Hepatic stellate cell (primary cell): ENCODE measurements around the gene NAV3.
"Not testable (repeated sequence)": the region's sequence is repeated elsewhere in the genome, so short reads cannot be mapped to it uniquely, and the experiment has no call there.

Source experiments
- DNase-seq: peaks from one replicate; pipeline ENCODE4 v3.0.0; 2011; ENCODE audit warnings: low spot score

The NAV3 gene

DNA sequence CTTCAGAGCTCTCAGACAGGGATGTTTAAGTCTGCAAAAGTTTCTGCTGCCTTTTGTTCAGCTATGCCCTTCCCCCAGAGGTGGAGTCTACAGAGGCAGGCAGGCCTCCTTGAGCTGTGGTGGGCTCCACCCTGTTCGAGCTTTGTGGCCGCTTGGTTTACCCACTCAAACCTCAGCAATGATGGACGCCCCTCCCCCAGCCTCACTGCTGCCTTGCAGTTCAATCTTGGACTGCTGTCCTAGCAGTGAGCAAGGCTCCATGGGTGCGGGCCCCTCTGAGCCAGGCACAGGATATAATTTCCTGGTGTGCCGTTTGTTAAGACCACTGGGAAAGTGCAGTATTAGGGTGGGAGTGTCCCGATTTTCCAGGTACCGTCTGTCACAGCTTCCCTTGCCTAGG is 427.0 kb downstream of the NAV3 start:
- not testable (repeated sequence) for DNase-seq

DNA sequence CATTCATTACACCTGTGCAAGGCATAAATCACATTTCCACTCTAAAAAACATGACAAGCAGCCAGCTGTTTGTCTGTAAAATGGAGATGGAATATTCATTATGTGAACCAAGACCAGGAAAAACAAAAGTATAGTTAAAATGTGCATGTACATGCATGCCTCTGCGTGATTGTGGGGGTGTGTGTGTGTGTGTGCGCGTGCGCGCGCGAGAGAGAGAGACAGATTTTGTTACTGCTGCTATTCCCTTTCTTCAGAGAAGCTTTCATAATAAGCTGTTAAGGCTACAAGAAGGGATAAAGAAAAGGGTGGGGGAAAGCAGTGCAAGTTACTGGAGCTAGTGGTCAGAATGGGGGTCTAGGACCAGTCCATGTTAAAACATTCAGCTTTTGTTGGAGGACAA is 430.3 kb downstream of the NAV3 start:
- no peak for DNase-seq

DNA sequence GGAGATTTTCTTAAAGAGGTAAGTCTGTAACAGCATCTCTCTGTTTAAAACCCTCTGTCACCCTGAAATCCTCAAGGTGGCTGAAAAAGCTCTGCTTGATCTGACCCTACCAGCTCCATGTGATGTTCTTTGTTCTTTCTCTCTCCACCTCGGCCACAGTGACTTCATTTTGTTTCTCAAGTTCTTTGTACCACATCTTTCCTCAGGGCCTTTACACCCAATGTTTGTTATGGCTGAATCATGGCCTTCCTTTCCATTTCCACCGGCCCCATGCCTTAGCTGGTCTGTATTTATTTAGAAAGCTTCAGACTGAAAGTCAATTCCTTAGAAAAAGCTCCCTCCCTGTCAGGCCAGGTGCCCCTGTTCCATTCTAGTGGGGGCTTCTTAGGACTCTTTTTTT is 431.2 kb downstream of the NAV3 start:
- DNase-seq: no peak
